Heart right ventricle (tissue), 16 donors: ENCODE results near the gene PAIP2B. TPM values are rescaled to one million over a fixed set of nuclear protein-coding genes. Genes with fewer than 3 reads are reported as not detected.

Experiments
- ATAC-seq, 8 donors: fragments of 200-7000 bp; cut with Tn5 transposase; one replicate each; pipeline ENCODE4 v1.9.1; 2020; ENCODE audit warnings: mild to moderate bottlenecking in 8 of 8, moderate library complexity in 8 of 8, moderate number of reproducible peaks in 1 of 8
- DNase-seq, 2 donors: peaks; one replicate each; pipeline ENCODE4 v3.0.0-alpha.2; 2020
- H3K27ac ChIP-seq, 10 donors: fragments of 200-600 bp; sonication (generic) in 2 of 10; one replicate each; pipeline versions ENCODE4 v1.5.0 to v1.8.0; 2020 to 2022; ENCODE audit warnings: mild to moderate bottlenecking in 3 of 10
- H3K27me3 ChIP-seq, 7 donors: fragments of 200-600 bp; one replicate each; pipeline ENCODE4 v1.8.0; 2021 to 2022; ENCODE audit warnings: mild to moderate bottlenecking in 2 of 7
- H3K36me3 ChIP-seq, 9 donors: fragments of 200-600 bp; sonication (generic) in 1 of 9; one replicate each; pipeline versions ENCODE4 v1.5.0 to v1.8.0; 2020 to 2022; ENCODE audit warnings: mild to moderate bottlenecking in 2 of 9
- H3K4me1 ChIP-seq, 9 donors: fragments of 200-600 bp; sonication (generic) in 1 of 9; one replicate each; pipeline versions ENCODE4 v1.5.0 to v1.8.0; 2020 to 2022; ENCODE audit warnings: mild to moderate bottlenecking in 4 of 9
- H3K4me3 ChIP-seq, 10 donors: fragments of 200-600 bp; sonication (generic) in 2 of 10; one replicate each; pipeline versions ENCODE4 v1.5.0 to v1.8.0; 2020 to 2022; ENCODE audit warnings: mild to moderate bottlenecking in 7 of 10, moderate library complexity in 2 of 10
- H3K9me3 ChIP-seq, 11 donors: fragments of 200-600 bp in 10 of 11; sonication (generic) in 2 of 11; one replicate each; pipeline versions ENCODE4 v1.5.0 to v1.8.0; 2013 to 2022; ENCODE audit warnings: mild to moderate bottlenecking in 2 of 11, control low read depth in 1 of 11, moderate library complexity in 1 of 11
- WGBS, 2 donors: extraction: QIAGEN DNeasy Blood & Tissue Kit; methylation state at CpG; one replicate each; pipeline ENCODE4 v1.1.7; 2013; ENCODE audit warnings: inconsistent platforms in 1 of 2; 5-methylcytosine and 5-hydroxymethylcytosine counted together
- intact Hi-C, 10 donors: fragments of 100-400 bp; cut with DNase I; formaldehyde crosslinking; loops; one replicate each; pipeline versions ENCODE4 v1.11.1 to v1.14.2; 2022
- polyA plus RNA-seq, 2 donors: library from polyadenylated mRNA; stranded (reverse); fragments of 200-250 nt; gene quantifications; one replicate each; pipeline ENCODE4 v1.2.3, GENCODE V29; 2013
- total RNA-seq, 10 donors: library from RNA; stranded (reverse); fragmentation: NEBNext Ultra II Directional in 3 of 10; extraction: Animal tissue kit (Norgen Biotek cat#: 25700) in 3 of 10; gene quantifications; one replicate each; pipeline versions ENCODE4 v1.2.1 to v1.2.4, GENCODE V29; 2021 to 2023
- TF ChIP-seq, protein P1 (sequence below), 9 donors: fragments of 200-600 bp; sonication (generic) in 2 of 9; IDR thresholded peaks; one replicate each; pipeline versions ENCODE4 v1.5.0 to v1.8.0; 2021 to 2022; ENCODE audit warnings: antibody characterized with exemption in 9 of 9, mild to moderate bottlenecking in 5 of 9, moderate library complexity in 1 of 9
- donor health status: Arrhythmogenic right ventricular cardiomyopathy.
- donor health status: ischemic (EF 13 %, LVEDD 7.1; RV severe dilation, severe dysfunction).
- donor health status: healthy with polysubstance abuse.
- donor health status: DM: no; HTN: yes; CAD: no.
- donor health status: DM: no; HTN: no; CAD: no.
- donor health status: ischemic (EF 25% LVEDD 6.9; RV normal size, moderate dysfunction).
- donor health status: ischemic (EF 25% LVEDD 5.7; RV mildly dilated, moderate dysfunction).
- donor health status: healthy.
- donor health status: DM: yes; HTN: yes; CAD: no.
- donor health status: Ischemic cardiomyopathy.
- donor health status: ischemic (EF 35%, LVEDD 5.7; RV mildly dilated, moderate dysfunction).
- donor health status: nonischemic (EF 11% LVEDD 7.7; RV severe dilation, severe dysfunction).
- donor health status: DM: yes; HTN: yes; CAD: no.
- donor health status: PGD.
- donor health status: ischemic (EF 29% LVEDD 5.4; RV normal size, mild dysfunction).
- donor health status: nonischemic (EF 23%, LVEDD 6.1; RV moderate dilation, normal function).

The PAIP2B gene
- total and polyA plus RNA-seq, 12 donors: 7.2 to 108 (median 60.3) TPM

- WGBS, 2 donors: 66 to 81% methylated on average over 3 of the region's 3 CpGs
- Histone ChIP-seq H3K27ac (no peak overlapping the region), H3K4me3 (no peak overlapping the region), H3K27me3 (peaks cover 0 to 5% (median 0%) of the 10 kb centered on the region in 7 donors), H3K36me3 (no peaks in the 10 kb centered on the region), H3K9me3 (no peaks in the 10 kb centered on the region), H3K4me1 (peaks cover 0 to 7% (median 0%) of the 10 kb centered on the region in 9 donors)
- DNase-seq: no peak
- intact Hi-C loops: no loop called here
- TF ChIP-seq, protein P1, sequence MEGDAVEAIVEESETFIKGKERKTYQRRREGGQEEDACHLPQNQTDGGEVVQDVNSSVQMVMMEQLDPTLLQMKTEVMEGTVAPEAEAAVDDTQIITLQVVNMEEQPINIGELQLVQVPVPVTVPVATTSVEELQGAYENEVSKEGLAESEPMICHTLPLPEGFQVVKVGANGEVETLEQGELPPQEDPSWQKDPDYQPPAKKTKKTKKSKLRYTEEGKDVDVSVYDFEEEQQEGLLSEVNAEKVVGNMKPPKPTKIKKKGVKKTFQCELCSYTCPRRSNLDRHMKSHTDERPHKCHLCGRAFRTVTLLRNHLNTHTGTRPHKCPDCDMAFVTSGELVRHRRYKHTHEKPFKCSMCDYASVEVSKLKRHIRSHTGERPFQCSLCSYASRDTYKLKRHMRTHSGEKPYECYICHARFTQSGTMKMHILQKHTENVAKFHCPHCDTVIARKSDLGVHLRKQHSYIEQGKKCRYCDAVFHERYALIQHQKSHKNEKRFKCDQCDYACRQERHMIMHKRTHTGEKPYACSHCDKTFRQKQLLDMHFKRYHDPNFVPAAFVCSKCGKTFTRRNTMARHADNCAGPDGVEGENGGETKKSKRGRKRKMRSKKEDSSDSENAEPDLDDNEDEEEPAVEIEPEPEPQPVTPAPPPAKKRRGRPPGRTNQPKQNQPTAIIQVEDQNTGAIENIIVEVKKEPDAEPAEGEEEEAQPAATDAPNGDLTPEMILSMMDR (IDR thresholded peaks at IDR 0.05): no peak
- ATAC-seq: no peak
These were observed 52.7 kb downstream of the PAIP2B start for GRCh38 chr2:71174207-71174606.

- H3K27ac ChIP-seq: no peak overlapping the region
- no peak overlapping the region for H3K4me3 ChIP-seq
- ATAC-seq (no peak), DNase-seq (no peak)
- WGBS, 2 donors: 70 to 71% methylated on average over 1 of the region's 1 CpG
- H3K36me3 ChIP-seq: no peaks in the 10 kb centered on the region
- no peaks in the 10 kb centered on the region for H3K9me3 ChIP-seq
- TF ChIP-seq, protein P1 (IDR thresholded peaks at IDR 0.05): no peak
- intact Hi-C loops: no loop called here
- peaks cover 0 to 7% (median 0%) of the 10 kb centered on the region in 9 donors for H3K4me1 ChIP-seq
- H3K27me3 ChIP-seq: peaks cover 0 to 5% (median 0%) of the 10 kb centered on the region in 7 donors
These were observed 53.8 kb downstream of the PAIP2B start for GRCh38 chr2:71173096-71173495.

DNA sequence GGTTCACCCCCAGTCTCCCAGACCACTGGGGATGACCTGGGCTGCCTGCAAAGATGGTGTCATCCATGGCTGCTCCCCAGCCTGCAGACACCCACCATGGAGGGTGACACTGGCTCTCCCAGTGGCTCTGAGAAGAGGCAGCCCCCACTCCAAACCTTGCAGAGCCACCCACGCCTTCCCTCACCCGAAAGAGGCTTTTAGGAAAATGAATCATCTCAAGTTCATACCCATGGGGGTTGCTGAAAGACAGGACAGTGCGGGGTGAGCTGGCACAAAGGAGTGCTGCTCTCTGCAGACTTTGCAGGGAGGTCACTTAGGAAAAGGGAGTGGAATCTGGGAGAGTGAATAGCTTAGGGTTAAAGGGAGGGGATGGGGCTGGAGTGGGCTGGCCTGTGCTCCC, 60.1 kb downstream of the PAIP2B start:
- 64 to 75% methylated on average over 3 of the region's 3 CpGs for WGBS, 2 donors
- Histone ChIP-seq H3K27ac (no peak overlapping the region), H3K36me3 (no peaks in the 10 kb centered on the region), H3K4me3 (no peak overlapping the region), H3K9me3 (no peaks in the 10 kb centered on the region), H3K27me3 (no peaks in the 10 kb centered on the region), H3K4me1 (no peaks in the 10 kb centered on the region)
- TF ChIP-seq, protein P1 (IDR thresholded peaks at IDR 0.05): no peak
- no peak for DNase-seq
- intact Hi-C loops: no loop called here
- ATAC-seq: peak in 1 of 8 donors; percentile 41

DNA sequence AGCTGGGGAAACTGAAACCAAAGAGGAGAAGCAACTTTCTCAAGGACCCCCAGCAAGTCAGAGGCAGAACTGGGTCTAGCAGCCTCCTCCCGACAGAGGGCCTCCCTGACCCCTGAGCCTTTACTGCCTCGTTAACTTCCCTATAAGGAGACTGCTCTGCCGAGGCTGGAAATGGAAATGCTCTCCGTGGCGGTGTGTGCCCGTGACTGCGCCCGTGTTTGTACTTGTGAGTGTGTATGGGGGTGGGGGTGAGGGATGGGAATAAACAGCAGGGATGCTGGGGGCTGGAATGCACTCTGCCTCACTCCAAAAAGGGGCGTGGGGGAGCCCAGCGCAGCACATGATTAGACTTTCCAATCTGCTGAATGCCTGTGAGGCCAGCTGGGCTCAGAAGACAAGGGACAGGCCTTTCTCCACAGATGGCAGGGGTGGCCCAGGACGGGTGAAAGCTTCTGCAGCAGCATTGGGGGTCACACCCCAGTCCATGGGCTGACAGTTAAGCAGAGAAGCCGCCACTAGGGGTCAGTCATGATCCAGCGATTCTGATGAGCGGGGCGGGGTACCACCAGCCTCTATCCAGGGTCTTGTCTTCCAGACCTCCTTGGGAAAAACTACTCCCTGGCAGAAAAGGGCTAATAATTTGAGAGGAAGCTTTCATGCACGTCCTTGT, 69.6 kb downstream of the PAIP2B start:
- Histone ChIP-seq H3K4me1 (peaks cover 0 to 11% (median 5%) of the 10 kb centered on the region in 9 donors), H3K27me3 (no peaks in the 10 kb centered on the region), H3K9me3 (no peaks in the 10 kb centered on the region), H3K36me3 (no peaks in the 10 kb centered on the region), H3K4me3 (peak overlapping the region in 4 of 10 donors; percentile 5 to 26 (median 17)), H3K27ac (no peak overlapping the region)
- TF ChIP-seq, protein P1 (IDR thresholded peaks at IDR 0.05): peak; percentile 29 to 72 (median 63)
- 8 to 11% methylated on average over 16 of the region's 16 CpGs for WGBS, 2 donors
- intact Hi-C loops: loop anchor here in 3 of 10 donors (5.0 to 10.0 kb wide), 3 partner anchors 208 to 355 kb away; no protein-coding TSS in a partner anchor
- DNase-seq (peak; percentile 29 to 43), ATAC-seq (peak; percentile 58 to 86 (median 71))
